Type B pancreatic cell (in vitro differentiated cells): ENCODE results near the gene SDCCAG8. TPM values are rescaled to one million over a fixed set of nuclear protein-coding genes. Genes with fewer than 3 reads are reported as not detected.

Experiments
- DNase-seq: peaks from one replicate; pipeline ENCODE4 v3.0.0; 2021; ENCODE audit warnings: mixed read lengths; ENCODE audit not compliant: unreplicated experiment; ENCODE audit errors: extremely low spot score
- H3K27ac Mint-ChIP-seq: 2 replicates; pipeline ENCODE4 v1.8.0; 2021; ENCODE audit warnings: mild to moderate bottlenecking, mixed read lengths
- H3K27me3 Mint-ChIP-seq: 2 replicates; pipeline ENCODE4 v1.8.0; 2021; ENCODE audit warnings: mixed read lengths
- H3K36me3 Mint-ChIP-seq: 2 replicates; pipeline ENCODE4 v1.8.0; 2021; ENCODE audit warnings: mixed read lengths
- H3K4me1 Mint-ChIP-seq: one replicate; pipeline ENCODE4 v1.8.0; 2021; ENCODE audit warnings: mixed read lengths; ENCODE audit not compliant: unreplicated experiment
- H3K4me3 Mint-ChIP-seq: 2 replicates; pipeline ENCODE4 v1.8.0; 2021; ENCODE audit warnings: mild to moderate bottlenecking, mixed read lengths
- H3K9me3 Mint-ChIP-seq: 2 replicates; pipeline ENCODE4 v1.8.0; 2021; ENCODE audit warnings: mixed read lengths
- total RNA-seq: library from RNA; stranded (reverse); gene quantifications from 2 replicates; pipeline ENCODE4 v1.2.1, GENCODE V29; 2021; ENCODE audit warnings: low replicate concordance
- TF ChIP-seq, protein P1 (sequence below): fragments of 200-600 bp; sonication (generic); conservative IDR thresholded peaks from 2 replicates; pipeline ENCODE4 v1.5.0; 2021; ENCODE audit warnings: antibody characterized with exemption, mild to moderate bottlenecking

SDCCAG8 gene
- total RNA-seq, 1 donor from 2014 or later = 26.0 TPM

DNA sequence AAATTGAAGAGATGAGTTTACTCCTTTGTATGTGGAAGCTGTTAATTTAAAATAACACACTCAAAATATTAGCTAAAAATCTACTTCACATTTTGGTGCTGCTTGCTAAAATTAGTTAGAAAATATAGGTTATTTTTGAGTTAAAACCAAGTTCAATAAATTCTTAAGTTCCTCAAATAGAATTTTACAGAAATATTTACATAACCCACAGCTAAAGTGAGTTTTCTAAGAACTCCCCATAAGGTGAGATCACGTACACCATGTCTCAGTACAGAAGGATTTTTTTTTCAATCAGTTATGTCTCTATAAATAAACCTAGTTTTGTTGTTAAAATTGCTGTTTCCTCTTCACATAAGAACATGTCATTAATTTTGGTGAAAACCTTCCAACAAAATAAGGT lies 108.0 kb downstream of the SDCCAG8 start:
- Mint-ChIP-seq H3K27me3 (no peaks in the 10 kb centered on the region), H3K4me3 (no peak overlapping the region), H3K9me3 (no peaks in the 10 kb centered on the region), H3K4me1 (no peaks in the 10 kb centered on the region), H3K27ac (no peak overlapping the region), H3K36me3 (peaks cover 7% of the 10 kb centered on the region)
- TF ChIP-seq, protein P1, sequence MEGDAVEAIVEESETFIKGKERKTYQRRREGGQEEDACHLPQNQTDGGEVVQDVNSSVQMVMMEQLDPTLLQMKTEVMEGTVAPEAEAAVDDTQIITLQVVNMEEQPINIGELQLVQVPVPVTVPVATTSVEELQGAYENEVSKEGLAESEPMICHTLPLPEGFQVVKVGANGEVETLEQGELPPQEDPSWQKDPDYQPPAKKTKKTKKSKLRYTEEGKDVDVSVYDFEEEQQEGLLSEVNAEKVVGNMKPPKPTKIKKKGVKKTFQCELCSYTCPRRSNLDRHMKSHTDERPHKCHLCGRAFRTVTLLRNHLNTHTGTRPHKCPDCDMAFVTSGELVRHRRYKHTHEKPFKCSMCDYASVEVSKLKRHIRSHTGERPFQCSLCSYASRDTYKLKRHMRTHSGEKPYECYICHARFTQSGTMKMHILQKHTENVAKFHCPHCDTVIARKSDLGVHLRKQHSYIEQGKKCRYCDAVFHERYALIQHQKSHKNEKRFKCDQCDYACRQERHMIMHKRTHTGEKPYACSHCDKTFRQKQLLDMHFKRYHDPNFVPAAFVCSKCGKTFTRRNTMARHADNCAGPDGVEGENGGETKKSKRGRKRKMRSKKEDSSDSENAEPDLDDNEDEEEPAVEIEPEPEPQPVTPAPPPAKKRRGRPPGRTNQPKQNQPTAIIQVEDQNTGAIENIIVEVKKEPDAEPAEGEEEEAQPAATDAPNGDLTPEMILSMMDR = no peak
- no peak for DNase-seq

DNA sequence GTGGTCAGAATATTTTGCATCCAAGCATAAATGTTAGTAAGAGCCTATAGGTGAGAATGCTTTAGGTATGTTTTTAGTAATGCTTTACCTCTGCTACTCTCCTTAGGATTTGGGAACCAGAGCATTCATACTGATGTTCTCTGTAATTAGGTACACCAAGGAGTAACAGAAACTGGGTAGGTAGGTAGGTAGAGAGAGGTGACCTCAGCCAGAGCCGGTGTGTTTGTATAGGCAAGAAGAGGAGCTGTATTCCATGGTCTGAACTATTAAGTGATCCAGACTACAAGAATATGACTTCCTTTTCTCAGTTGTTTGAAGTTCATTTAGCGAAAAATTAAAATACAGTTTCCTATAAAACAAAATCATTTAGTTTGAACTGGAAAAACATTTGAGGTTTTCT lies 108.5 kb downstream of the SDCCAG8 start:
- no peaks in the 10 kb centered on the region for H3K9me3 Mint-ChIP-seq
- DNase-seq = no peak
- H3K27ac Mint-ChIP-seq = no peak overlapping the region
- no peaks in the 10 kb centered on the region for H3K27me3 Mint-ChIP-seq
- no peaks in the 10 kb centered on the region for H3K4me1 Mint-ChIP-seq
- H3K36me3 Mint-ChIP-seq = peaks cover 7% of the 10 kb centered on the region
- H3K4me3 Mint-ChIP-seq = no peak overlapping the region
- TF ChIP-seq, protein P1 = no peak

DNA sequence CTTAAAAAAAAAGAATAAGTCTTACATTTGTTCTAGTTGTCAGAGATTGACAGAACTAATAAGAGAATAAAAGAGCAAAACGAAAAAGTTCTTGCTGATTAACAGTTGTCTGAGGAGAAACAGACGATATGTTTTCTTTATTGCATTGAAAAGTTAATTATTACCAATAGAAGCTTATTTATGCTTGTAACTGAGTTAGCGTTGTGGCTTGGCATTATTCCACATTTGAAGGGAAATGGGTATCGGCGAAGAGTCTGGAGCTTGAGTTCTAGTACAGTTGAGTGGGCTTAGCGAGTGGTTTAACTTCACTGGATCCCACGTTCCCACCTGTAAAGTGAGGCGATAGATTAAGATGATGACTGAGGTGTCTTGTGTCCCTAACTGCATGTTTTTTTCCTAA lies 109.0 kb downstream of the SDCCAG8 start:
- TF ChIP-seq, protein P1 = no peak
- no peaks in the 10 kb centered on the region for H3K27me3 Mint-ChIP-seq
- no peaks in the 10 kb centered on the region for H3K4me1 Mint-ChIP-seq
- no peaks in the 10 kb centered on the region for H3K9me3 Mint-ChIP-seq
- no peak overlapping the region for H3K4me3 Mint-ChIP-seq
- no peak overlapping the region for H3K27ac Mint-ChIP-seq
- no peak for DNase-seq
- peaks cover 7% of the 10 kb centered on the region for H3K36me3 Mint-ChIP-seq

DNA sequence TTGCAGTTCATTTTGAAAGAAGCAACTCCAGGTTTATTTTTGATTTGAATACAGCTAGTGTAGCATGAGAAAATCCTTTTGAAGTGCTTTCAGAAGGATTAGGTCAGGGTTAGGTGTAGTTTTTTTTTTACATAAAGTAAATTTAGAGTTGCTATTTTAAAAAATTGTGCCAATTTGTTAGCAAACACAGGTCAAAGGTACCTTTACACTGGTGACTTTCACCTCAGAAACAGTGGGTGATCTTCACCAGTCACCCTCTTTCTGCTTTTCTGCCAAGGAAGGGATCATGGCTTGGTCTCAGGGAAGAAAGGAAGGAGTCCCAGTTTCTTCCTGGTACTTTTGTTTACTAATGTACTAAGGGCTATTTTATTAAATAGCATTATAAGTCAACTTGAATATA lies 111.5 kb downstream of the SDCCAG8 start:
- H3K9me3 Mint-ChIP-seq = no peaks in the 10 kb centered on the region
- no peak for DNase-seq

DNA sequence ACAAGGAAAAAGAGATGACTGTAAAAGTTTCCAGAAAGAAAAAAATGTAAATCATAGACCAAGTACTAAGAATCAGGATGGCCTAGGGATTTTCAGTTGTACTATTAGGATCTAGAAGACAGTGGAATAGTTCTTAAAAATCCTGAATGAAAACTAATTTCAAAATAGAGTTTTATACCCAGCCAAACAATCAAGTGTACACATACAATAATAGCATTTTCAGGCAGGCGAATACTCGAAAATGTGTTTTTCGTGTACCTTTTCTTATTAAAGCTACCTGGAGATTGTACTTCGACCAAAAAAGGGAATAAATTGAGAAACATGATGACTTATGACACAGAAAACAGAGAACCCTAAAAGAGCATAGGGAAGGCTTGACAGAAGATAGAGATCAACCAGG lies 118.6 kb downstream of the SDCCAG8 start:
- no peaks in the 10 kb centered on the region for H3K9me3 Mint-ChIP-seq
- H3K4me3 Mint-ChIP-seq = no peak overlapping the region
- peaks cover 4% of the 10 kb centered on the region for H3K36me3 Mint-ChIP-seq
- DNase-seq = no peak
- no peaks in the 10 kb centered on the region for H3K4me1 Mint-ChIP-seq
- TF ChIP-seq, protein P1 = no peak
- no peaks in the 10 kb centered on the region for H3K27me3 Mint-ChIP-seq
- H3K27ac Mint-ChIP-seq = no peak overlapping the region

More for the DNA sequence above, 111.5 kb downstream of the SDCCAG8 start:
- Mint-ChIP-seq H3K36me3 (no peaks in the 10 kb centered on the region), H3K27ac (no peak overlapping the region), H3K4me1 (no peaks in the 10 kb centered on the region), H3K27me3 (no peaks in the 10 kb centered on the region), H3K4me3 (no peak overlapping the region)
- TF ChIP-seq, protein P1 = no peak

DNA sequence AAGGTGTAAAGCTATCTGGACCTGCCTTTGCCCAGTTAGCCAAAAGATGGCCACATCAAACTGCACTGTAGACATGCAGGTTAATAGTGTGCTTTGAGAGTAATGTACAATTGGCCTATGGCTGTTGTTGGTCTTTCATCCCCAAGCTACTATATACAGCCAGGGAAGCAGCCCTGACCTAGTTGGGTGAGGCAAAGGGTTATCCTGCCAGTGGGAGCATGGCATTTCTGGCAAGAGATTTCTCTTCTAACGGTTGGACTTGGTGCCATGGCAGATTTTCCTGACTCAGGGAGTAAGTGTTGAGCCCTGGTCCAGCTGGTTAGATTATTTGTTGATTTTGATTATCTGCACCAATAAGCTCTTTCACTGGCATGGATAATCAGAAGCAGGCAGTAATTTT lies 119.8 kb downstream of the SDCCAG8 start:
- TF ChIP-seq, protein P1 = no peak
- Mint-ChIP-seq H3K4me3 (no peak overlapping the region), H3K36me3 (peaks cover 4% of the 10 kb centered on the region), H3K9me3 (no peaks in the 10 kb centered on the region), H3K27me3 (no peaks in the 10 kb centered on the region), H3K4me1 (no peaks in the 10 kb centered on the region), H3K27ac (no peak overlapping the region)
- no peak for DNase-seq
